HG03135 (cell line): Measurements from ENCODE around the gene ADCYAP1R1.

ENCODE experiments used
- ATAC-seq: cut with Tn5 transposase; IDR thresholded peaks from one replicate; pipeline ENCODE4 v1.9.1; 2021; ENCODE audit warnings: mild to moderate bottlenecking, moderate library complexity; ENCODE audit not compliant: unreplicated experiment

Gene ADCYAP1R1

DNA sequence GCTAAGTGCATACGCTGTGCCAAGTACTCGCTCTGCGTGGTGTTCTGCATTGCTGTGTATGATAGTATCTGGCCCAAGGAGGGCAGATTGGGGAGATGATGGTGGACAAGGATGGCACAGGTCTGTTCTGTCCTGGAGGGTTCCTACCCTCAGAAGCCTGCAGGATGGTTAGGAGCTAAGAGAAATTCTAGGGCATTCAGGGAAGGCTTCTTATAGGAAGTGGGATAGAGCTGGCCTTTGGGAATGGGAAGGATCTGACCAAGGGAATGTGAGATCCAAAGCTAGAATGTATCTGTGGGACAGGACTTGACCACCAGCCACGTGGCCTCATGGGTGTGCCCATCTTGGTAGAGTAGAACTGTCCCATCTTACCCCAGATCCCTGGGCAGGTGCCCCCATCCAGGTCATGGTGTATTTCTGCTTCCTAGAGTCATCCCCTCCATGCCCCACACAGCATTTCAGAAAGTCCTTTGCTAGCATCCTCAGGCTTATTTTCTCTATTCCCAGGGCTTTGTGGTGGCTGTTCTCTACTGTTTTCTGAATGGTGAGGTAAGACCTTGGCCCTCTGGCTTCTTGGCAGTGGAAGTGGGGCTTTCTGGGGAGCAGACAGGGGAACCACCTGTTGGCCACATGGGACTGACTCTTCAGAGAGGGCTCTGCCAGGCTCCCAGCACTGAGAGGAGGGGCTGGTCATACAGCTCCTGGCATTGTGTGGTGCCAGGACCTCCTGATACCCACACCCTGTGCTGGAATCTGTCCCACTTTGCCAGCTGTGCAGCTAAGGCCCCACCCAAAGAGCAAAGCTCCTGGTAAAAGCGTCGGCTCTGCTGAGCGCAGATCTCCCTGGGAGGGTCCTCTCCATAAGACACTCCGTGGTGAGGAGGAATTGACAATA is 52.5 kb downstream of the ADCYAP1R1 start:
- ATAC-seq, result no peak

GRCh38 chr7:31105256-31105950 is 53.3 kb downstream of the ADCYAP1R1 start:
- ATAC-seq, result no peak

GRCh38 chr7:31106303-31107105 is 54.4 kb downstream of the ADCYAP1R1 start:
- ATAC-seq, result no peak

DNA sequence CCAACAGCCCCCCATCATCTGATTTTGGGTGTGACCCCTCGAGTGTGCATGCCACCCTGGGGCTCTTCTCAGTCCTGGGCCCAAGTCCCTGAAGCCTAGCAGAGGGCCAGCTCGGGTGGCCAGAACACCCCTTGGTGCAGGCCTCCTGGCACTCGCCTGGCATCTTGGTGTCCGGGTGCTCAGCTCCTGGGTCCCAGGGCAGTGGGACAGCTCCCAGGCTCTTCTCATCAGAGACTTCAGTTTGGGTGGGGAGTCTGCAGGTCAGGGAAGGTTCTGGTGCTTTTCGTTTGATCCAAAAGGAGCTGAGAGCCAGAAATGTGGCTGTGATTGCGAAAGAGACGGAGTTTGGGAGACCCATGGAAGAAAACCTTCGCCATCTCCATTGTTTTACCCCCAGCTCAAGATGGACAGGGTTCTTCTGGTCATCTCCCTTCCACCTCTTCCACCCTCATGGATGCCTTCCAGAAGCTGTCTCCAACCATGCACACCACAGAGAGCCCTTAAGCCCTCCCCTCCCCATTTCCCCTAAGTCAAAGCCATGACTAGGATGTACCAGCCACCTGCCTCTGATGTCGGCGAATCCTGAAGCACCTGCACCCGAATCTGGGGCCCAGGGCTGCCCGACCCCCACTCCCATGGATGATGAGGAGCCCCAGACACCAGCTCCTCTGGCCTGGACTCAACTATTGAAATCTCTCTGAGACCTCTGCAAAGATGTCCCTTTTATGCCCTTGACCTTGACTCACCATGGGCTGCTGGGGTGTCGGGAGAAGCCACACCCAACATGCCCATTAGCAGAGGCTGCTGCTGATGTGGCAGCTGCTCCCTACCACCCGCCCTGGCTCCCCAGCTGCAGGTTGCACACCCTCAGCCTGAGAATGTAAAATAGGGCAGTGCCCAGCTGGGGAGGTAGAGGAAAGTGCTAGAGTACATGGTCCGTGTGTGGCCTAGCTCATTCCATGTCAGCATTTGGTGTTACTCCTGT is 55.3 kb downstream of the ADCYAP1R1 start:
- no peak for ATAC-seq

DNA sequence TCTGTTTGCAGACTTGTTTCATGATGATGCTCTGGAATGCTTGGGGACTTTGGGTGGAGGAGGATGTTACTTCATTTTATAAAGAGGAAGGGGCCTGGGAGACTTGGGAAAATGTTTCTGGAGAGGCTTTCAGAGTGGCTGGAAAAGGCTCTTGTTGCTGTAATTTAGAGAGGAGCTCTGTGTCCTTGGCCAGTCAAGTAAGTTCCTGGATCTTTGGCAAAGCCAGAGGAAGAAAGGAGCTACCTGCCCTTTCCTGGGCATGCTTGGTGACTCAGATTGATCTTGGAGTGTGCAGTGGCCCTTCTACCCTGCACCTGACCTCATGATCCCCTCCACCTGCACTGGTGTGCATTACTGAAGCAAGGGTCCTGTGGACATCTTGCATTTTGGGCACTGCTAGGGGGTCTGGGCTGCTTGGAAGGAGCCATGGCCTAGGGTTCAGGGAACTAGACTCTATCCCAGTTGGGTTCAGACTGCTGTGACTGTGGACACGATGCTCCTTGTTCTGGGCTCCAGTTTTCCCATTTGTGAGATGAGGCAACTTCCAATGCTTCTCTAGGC is 56.1 kb downstream of the ADCYAP1R1 start:
- no peak for ATAC-seq

GRCh38 chr7:31109751-31110150 is 57.6 kb downstream of the ADCYAP1R1 start:
- no peak for ATAC-seq

- no peak for ATAC-seq
Measured at GRCh38 chr7:31110331-31111108, 58.4 kb downstream of the ADCYAP1R1 start.

DNA sequence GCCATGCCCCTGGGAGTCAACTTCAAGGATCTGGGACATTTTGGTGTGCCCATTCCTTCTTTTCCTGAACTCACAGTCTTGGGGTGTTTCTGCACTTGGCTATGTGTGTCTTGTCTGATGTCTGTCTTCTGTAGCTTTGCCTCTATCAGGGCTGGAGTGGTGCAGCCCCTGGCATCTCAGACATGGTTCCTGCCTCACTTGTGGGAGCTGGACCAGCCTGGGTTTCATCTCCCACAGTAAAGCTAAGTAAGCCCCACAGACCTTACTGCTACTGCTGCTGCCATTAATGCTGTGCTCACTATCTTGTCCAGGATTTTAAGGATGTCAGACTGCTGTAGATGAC is 59.0 kb downstream of the ADCYAP1R1 start:
- ATAC-seq, result no peak

GRCh38 chr7:31113660-31114059 is 61.6 kb downstream of the ADCYAP1R1 start:
- no peak for ATAC-seq

DNA sequence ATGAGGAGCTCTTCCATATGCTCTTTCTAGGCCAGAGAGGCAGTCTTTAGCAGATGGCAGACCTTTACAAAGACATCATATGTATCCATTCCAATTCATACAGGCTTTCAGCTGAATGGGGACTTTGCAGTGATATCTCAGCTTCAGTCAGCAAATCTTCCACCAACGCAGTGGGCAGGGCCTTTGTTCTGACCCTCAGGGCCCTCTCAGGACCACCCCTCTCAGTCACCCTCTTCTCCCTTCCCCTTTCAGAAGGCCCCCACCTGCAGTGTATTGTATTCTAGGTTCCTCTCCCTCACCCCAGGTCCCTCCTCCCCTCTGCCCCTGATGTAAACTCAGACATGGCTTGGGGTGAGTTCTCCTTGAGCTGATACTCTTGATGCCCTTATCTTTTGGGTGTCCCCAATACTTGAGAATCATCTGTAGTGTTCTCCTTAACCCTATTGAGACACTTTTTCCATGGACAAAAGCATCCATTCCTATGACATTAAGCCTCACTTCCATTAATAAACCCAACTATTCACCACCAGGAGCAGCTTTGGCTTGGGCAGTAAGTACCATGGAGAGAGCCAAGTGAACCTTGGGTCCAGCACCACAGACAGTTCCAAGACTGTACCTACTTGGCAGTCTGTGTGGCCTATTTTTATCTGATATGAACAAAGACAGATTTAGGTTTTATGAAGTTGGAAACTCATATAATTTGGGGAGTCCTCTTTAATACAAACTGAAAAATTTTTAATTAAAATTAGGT is 62.7 kb downstream of the ADCYAP1R1 start:
- no peak for ATAC-seq

DNA sequence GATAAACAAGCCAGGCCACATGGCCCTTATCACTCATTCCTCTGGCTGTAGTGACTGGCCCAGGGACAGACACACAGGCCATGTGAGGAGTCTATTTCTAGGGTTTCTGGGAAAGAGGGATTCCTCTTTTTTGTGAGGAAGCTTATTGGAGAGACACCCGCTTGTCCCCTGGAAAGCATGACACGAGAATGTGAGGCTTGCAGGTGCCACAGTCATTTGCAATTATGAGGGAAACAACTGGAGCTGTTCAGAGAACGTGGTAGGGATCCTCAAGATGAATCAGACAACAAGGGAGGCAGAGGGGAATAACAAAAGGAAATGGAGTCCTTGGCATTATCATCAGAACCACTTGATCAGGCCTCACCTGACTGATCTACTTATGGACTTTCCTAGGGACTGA is 64.5 kb downstream of the ADCYAP1R1 start:
- ATAC-seq, result no peak

- ATAC-seq, result no peak
Measured at GRCh38 chr7:31119249-31119648, 67.1 kb downstream of the ADCYAP1R1 start.

GRCh38 chr7:31120800-31121513 is 68.8 kb downstream of the ADCYAP1R1 start:
- ATAC-seq, result no peak

- no peak for ATAC-seq
Measured at GRCh38 chr7:31121601-31122000, 69.5 kb downstream of the ADCYAP1R1 start.

DNA sequence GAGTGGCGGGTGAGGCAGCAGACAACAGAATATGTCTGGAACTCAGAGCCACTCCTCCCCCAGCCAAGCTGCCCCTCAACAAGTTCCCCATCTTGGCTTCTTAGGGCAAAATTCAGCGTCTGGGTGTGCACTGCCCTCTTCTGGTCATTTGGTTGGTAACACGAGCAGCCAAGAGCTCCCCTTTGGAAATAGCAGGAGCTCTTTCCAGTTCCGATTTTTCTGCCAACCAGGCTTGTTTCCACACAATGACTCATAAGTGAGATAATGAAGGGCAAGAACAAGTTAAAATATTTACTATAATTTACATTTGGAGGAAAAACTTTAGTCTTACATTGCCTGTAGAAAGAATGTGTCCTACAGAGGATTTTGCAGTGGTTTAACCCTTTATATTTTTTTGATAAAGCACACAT is 70.5 kb downstream of the ADCYAP1R1 start:
- peak; percentile 60 for ATAC-seq

DNA sequence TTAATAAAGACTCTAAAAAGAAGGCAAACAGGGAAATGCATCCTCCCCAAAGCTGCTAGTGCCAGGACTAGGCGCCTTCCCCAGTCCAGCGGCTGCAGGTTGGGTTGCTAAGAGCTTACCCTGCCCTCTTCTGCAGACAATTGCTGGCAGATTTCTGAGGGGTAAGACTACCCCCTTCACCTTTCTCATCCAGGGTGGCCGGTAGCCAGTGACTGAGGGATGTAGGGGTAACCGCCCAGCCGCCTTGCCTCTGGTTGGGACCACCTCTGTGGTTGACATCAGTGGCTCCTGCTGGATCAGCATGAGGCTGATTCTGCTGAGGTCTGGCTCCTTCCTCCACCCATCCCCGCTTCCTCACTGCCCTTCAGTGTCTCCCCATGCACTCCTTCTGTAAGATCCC is 71.2 kb downstream of the ADCYAP1R1 start:
- ATAC-seq, result no peak

- no peak for ATAC-seq
Measured at GRCh38 chr7:31123726-31124125, 71.6 kb downstream of the ADCYAP1R1 start.

- ATAC-seq, result no peak
Measured at GRCh38 chr7:31125171-31125570, 73.1 kb downstream of the ADCYAP1R1 start.
